ENCODE data around the gene C15orf61. TPM values are rescaled to one million over a fixed set of nuclear protein-coding genes. Genes with fewer than 3 reads are reported as not detected.

C15orf61 gene
- total and polyA plus RNA-seq, 7 experiments from 2014 or later = 4.3 to 11.4 (median 8.2) TPM

DNA sequence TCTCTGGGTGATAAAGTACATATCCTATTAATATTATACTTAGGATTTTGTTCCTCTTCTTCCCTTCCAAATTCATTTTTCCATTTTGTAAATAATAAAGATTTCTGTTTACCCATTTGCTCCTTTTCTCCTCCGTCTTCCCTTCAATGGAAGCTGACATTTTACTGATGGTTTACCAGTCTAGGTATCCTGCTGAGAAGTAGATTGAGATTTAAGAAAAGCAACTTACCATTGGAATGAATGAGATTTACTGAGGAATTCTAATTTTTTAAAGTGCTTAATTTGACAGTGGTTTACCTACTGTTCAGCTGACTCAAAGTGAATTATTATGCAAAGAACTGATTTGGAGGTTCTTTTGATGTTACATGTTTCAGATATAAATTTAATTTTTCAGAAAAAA is 2.4 kb downstream of the C15orf61 start:
- Histone ChIP-seq H3K4me3 (ENCODE audit: low read length) (no peak overlapping the region), H3K9me3 (ENCODE audit: control insufficient read depth in 2 of 3, low read length in 3 of 3) (no peaks in the 10 kb centered on the region), H3K4me1 (ENCODE audit: control insufficient read depth in 2 of 2, insufficient read depth in 2 of 2, low read length in 2 of 2) (peaks cover 16 to 28% of the 10 kb centered on the region in 2 donors), H3K27me3 (ENCODE audit: control insufficient read depth in 2 of 2, insufficient read depth in 2 of 2, low read length in 2 of 2) (no peaks in the 10 kb centered on the region), H3K27ac (ENCODE audit: low read depth, low read length) (no peak overlapping the region), H3K36me3 (ENCODE audit: control insufficient read depth in 2 of 3, insufficient read depth in 3 of 3, low read length in 3 of 3) (peaks cover 0 to 14% (median 0%) of the 10 kb centered on the region in 3 experiments)
- Mint-ChIP-seq H3K36me3 (peaks cover 0 to 7% (median 4%) of the 10 kb centered on the region in 5 donors), H3K4me1 (peaks cover 18 to 37% (median 31%) of the 10 kb centered on the region in 7 donors), H3K4me3 (peak overlapping the region in 9 of 10 donors; percentile 2 to 96 (median 94)), H3K9me3 (no peaks in the 10 kb centered on the region), H3K27me3 (no peaks in the 10 kb centered on the region), H3K27ac (peak overlapping the region in 3 of 9 donors; percentile 33 to 90 (median 88))
- POLR2A ChIA-PET = interaction anchor here (0.5 to 5.9 kb wide), 4 partner anchors 17 to 362 kb away, joined by 3 to 43 read pairs (median 3); partner anchors contain the start of gene MAP2K5
- ATAC-seq (no peak), DNase-seq (no peak)
- intact Hi-C loops (cut with micrococcal nuclease) = loop anchor here (5.0 to 10.0 kb wide), 4 partner anchors 66 to 531 kb away; partner anchors contain the start of gene PIAS1 (in 1 of the 2)
- CTCF ChIA-PET = no interaction called here

- no peaks in the 10 kb centered on the region for H3K9me3 ChIP-seq (ENCODE audit: control insufficient read depth in 2 of 3, low read length in 3 of 3)
- no peaks in the 10 kb centered on the region for H3K27me3 ChIP-seq (ENCODE audit: control insufficient read depth in 2 of 2, insufficient read depth in 2 of 2, low read length in 2 of 2)
- DNase-seq = no peak
- POLR2A ChIA-PET = interaction anchor here (0.6 to 5.9 kb wide), 5 partner anchors 16 to 737 kb away, joined by 3 to 43 read pairs (median 3); partner anchors contain the start of gene MAP2K5
- Mint-ChIP-seq H3K27me3 (no peaks in the 10 kb centered on the region), H3K4me1 (peaks cover 18 to 37% (median 31%) of the 10 kb centered on the region in 7 donors), H3K4me3 (peak overlapping the region in 1 of 10 donors; percentile 41), H3K9me3 (no peaks in the 10 kb centered on the region), H3K36me3 (peaks cover 0 to 7% (median 0%) of the 10 kb centered on the region in 5 donors), H3K27ac (peak overlapping the region in 6 of 9 donors; percentile 54 to 81 (median 68))
- H3K4me3 ChIP-seq (ENCODE audit: low read length) = no peak overlapping the region
- intact Hi-C loops (cut with micrococcal nuclease) = loop anchor here (5.0 to 10.0 kb wide), 4 partner anchors 67 to 531 kb away; partner anchors contain the start of gene PIAS1 (in 1 of the 2)
- H3K4me1 ChIP-seq (ENCODE audit: control insufficient read depth in 2 of 2, insufficient read depth in 2 of 2, low read length in 2 of 2) = peaks cover 16 to 28% of the 10 kb centered on the region in 2 donors
- peaks cover 0 to 14% (median 0%) of the 10 kb centered on the region in 3 experiments for H3K36me3 ChIP-seq (ENCODE audit: control insufficient read depth in 2 of 3, insufficient read depth in 3 of 3, low read length in 3 of 3)
- no peak overlapping the region for H3K27ac ChIP-seq (ENCODE audit: low read depth, low read length)
- ATAC-seq = no peak
- CTCF ChIA-PET = interaction anchor here (1.4 kb wide), 1 partner anchor 317 kb away, joined by 4 read pairs; no protein-coding TSS in a partner anchor
Observed at GRCh38 chr15:67524235-67524634, 3.3 kb downstream of the C15orf61 start.

- intact Hi-C loops (cut with micrococcal nuclease) = loop anchor here (10.0 kb wide), 3 partner anchors 74 to 526 kb away; partner anchors contain the start of gene PIAS1 (in 1 of the 2)
- Mint-ChIP-seq H3K9me3 (no peaks in the 10 kb centered on the region), H3K36me3 (peaks cover 0 to 7% (median 4%) of the 10 kb centered on the region in 5 donors), H3K4me1 (peaks cover 3 to 11% (median 7%) of the 10 kb centered on the region in 7 donors), H3K27me3 (peaks cover 0 to 4% (median 0%) of the 10 kb centered on the region in 5 donors), H3K4me3 (no peak overlapping the region), H3K27ac (peak overlapping the region in 1 of 9 donors; percentile 50)
- Histone ChIP-seq H3K4me1 (ENCODE audit: control insufficient read depth in 2 of 2, insufficient read depth in 2 of 2, low read length in 2 of 2) (peaks cover 4 to 6% of the 10 kb centered on the region in 2 donors), H3K4me3 (ENCODE audit: low read length) (no peak overlapping the region), H3K9me3 (ENCODE audit: control insufficient read depth in 2 of 3, low read length in 3 of 3) (no peaks in the 10 kb centered on the region), H3K27ac (ENCODE audit: low read depth, low read length) (no peak overlapping the region), H3K27me3 (ENCODE audit: control insufficient read depth in 2 of 2, insufficient read depth in 2 of 2, low read length in 2 of 2) (no peaks in the 10 kb centered on the region), H3K36me3 (ENCODE audit: control insufficient read depth in 2 of 3, insufficient read depth in 3 of 3, low read length in 3 of 3) (peaks cover 0 to 8% (median 0%) of the 10 kb centered on the region in 3 experiments)
- DNase-seq (no peak), ATAC-seq (no peak)
- ChIA-PET CTCF (no interaction called here), POLR2A (interaction anchor here (1.7 to 5.9 kb wide), 2 partner anchors 12 to 24 kb away, joined by 4 to 43 read pairs; partner anchors contain the start of gene MAP2K5)
Observed at GRCh38 chr15:67528513-67528912, 7.6 kb downstream of the C15orf61 start.

DNA sequence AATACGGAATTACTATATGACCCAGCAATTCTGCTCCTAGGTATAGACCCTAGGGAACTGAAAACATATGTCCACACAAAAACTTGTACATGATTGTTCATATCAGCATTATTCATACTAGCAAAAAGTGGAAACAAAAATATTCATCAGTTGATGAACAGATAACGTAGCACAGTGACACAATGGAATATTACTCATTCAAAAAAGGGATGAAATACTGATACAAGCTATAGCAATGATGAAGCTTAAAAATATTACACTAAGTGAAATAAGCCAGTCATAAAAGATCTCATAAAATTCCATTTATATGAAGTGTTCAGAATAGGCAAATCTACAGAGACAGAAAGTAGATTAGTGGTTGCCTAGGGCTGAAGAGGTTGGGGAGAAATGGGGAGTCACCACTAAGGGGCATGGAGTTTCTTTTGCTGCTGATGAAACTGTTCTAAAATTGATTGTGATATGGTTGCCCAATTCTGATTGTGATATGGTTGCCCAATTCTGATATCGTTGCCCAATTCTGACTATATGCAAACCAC is 10.5 kb downstream of the C15orf61 start:
- CTCF ChIA-PET = no interaction called here

GRCh38 chr15:67533873-67534272 is 12.9 kb downstream of the C15orf61 start:
- DNase-seq (no peak), ATAC-seq (no peak)
- no peak overlapping the region for H3K27ac Mint-ChIP-seq
- POLR2A ChIA-PET = interaction anchor here (0.8 to 1.3 kb wide), 2 partner anchors 13 to 105 kb away, joined by 3 read pairs; partner anchors contain the start of gene C15orf61
- intact Hi-C loops (cut with micrococcal nuclease) = no loop called here
- H3K4me1 ChIP-seq (ENCODE audit: control insufficient read depth in 2 of 2, insufficient read depth in 2 of 2, low read length in 2 of 2) = no peaks in the 10 kb centered on the region
- no peaks in the 10 kb centered on the region for H3K9me3 ChIP-seq (ENCODE audit: control insufficient read depth in 2 of 3, low read length in 3 of 3)
- H3K4me3 Mint-ChIP-seq = no peak overlapping the region
- no peaks in the 10 kb centered on the region for H3K27me3 ChIP-seq (ENCODE audit: control insufficient read depth in 2 of 2, insufficient read depth in 2 of 2, low read length in 2 of 2)
- no peaks in the 10 kb centered on the region for H3K36me3 ChIP-seq (ENCODE audit: control insufficient read depth in 2 of 3, insufficient read depth in 3 of 3, low read length in 3 of 3)
- H3K36me3 Mint-ChIP-seq = peaks cover 0 to 7% (median 0%) of the 10 kb centered on the region in 5 donors
- no peak overlapping the region for H3K27ac ChIP-seq (ENCODE audit: low read depth, low read length)
- no peaks in the 10 kb centered on the region for H3K9me3 Mint-ChIP-seq
- no peak overlapping the region for H3K4me3 ChIP-seq (ENCODE audit: low read length)
- peaks cover 0 to 8% (median 0%) of the 10 kb centered on the region in 5 donors for H3K27me3 Mint-ChIP-seq
- CTCF ChIA-PET = no interaction called here
- peaks cover 0 to 9% (median 2%) of the 10 kb centered on the region in 7 donors for H3K4me1 Mint-ChIP-seq

More for the DNA sequence above, 10.5 kb downstream of the C15orf61 start:
- no peaks in the 10 kb centered on the region for H3K27me3 ChIP-seq (ENCODE audit: control insufficient read depth in 2 of 2, insufficient read depth in 2 of 2, low read length in 2 of 2)
- no peaks in the 10 kb centered on the region for H3K9me3 Mint-ChIP-seq
- peaks cover 0 to 8% (median 0%) of the 10 kb centered on the region in 3 experiments for H3K36me3 ChIP-seq (ENCODE audit: control insufficient read depth in 2 of 3, insufficient read depth in 3 of 3, low read length in 3 of 3)
- intact Hi-C loops (cut with micrococcal nuclease) = no loop called here
- peaks cover 0 to 7% (median 4%) of the 10 kb centered on the region in 5 donors for H3K36me3 Mint-ChIP-seq
- no peaks in the 10 kb centered on the region for H3K4me1 ChIP-seq (ENCODE audit: control insufficient read depth in 2 of 2, insufficient read depth in 2 of 2, low read length in 2 of 2)
- DNase-seq (no peak), ATAC-seq (no peak)
- H3K4me3 ChIP-seq (ENCODE audit: low read length) = no peak overlapping the region
- peaks cover 0 to 8% (median 0%) of the 10 kb centered on the region in 5 donors for H3K27me3 Mint-ChIP-seq
- H3K27ac Mint-ChIP-seq = no peak overlapping the region
- POLR2A ChIA-PET = interaction anchor here (1.1 to 2.7 kb wide), 2 partner anchors 10 to 14 kb away, joined by 3 to 16 read pairs; partner anchors contain the start of gene C15orf61
- no peaks in the 10 kb centered on the region for H3K9me3 ChIP-seq (ENCODE audit: control insufficient read depth in 2 of 3, low read length in 3 of 3)
- no peak overlapping the region for H3K27ac ChIP-seq (ENCODE audit: low read depth, low read length)
- peaks cover 0 to 3% (median 0%) of the 10 kb centered on the region in 7 donors for H3K4me1 Mint-ChIP-seq
- no peak overlapping the region for H3K4me3 Mint-ChIP-seq

- H3K36me3 Mint-ChIP-seq = peaks cover 0 to 9% (median 0%) of the 10 kb centered on the region in 5 donors
- CTCF ChIA-PET = interaction anchor here (0.5 kb wide), 1 partner anchor 20 kb away, joined by 5 read pairs; no protein-coding TSS in a partner anchor
- no peak for ATAC-seq
Observed at GRCh38 chr15:67534360-67534759, 13.4 kb downstream of the C15orf61 start.

More at GRCh38 chr15:67534360-67534759, 13.4 kb downstream of the C15orf61 start:
- H3K27ac Mint-ChIP-seq = no peak overlapping the region
- H3K9me3 Mint-ChIP-seq = no peaks in the 10 kb centered on the region
- no peak overlapping the region for H3K4me3 Mint-ChIP-seq
- H3K4me3 ChIP-seq (ENCODE audit: low read length) = no peak overlapping the region
- H3K4me1 Mint-ChIP-seq = peaks cover 0 to 11% (median 6%) of the 10 kb centered on the region in 7 donors
- no peaks in the 10 kb centered on the region for H3K36me3 ChIP-seq (ENCODE audit: control insufficient read depth in 2 of 3, insufficient read depth in 3 of 3, low read length in 3 of 3)
- no peaks in the 10 kb centered on the region for H3K4me1 ChIP-seq (ENCODE audit: control insufficient read depth in 2 of 2, insufficient read depth in 2 of 2, low read length in 2 of 2)
- H3K9me3 ChIP-seq (ENCODE audit: control insufficient read depth in 2 of 3, low read length in 3 of 3) = no peaks in the 10 kb centered on the region
- no peak overlapping the region for H3K27ac ChIP-seq (ENCODE audit: low read depth, low read length)
- DNase-seq = no peak
- intact Hi-C loops (cut with micrococcal nuclease) = no loop called here
- no peaks in the 10 kb centered on the region for H3K27me3 ChIP-seq (ENCODE audit: control insufficient read depth in 2 of 2, insufficient read depth in 2 of 2, low read length in 2 of 2)
- H3K27me3 Mint-ChIP-seq = peaks cover 0 to 8% (median 0%) of the 10 kb centered on the region in 5 donors
- POLR2A ChIA-PET = interaction anchor here (0.8 to 1.3 kb wide), 2 partner anchors 14 to 105 kb away, joined by 3 read pairs; partner anchors contain the start of gene C15orf61
